Stimulated activated CD4-positive, alpha-beta T cell treated with anti-CD3 and anti-CD28 coated beads, Interleukin-2, amount 100 ng/mL, for 48 hours (primary cell): ENCODE results near the gene VDR.
"Not testable (repeated sequence)": the region's sequence is repeated elsewhere in the genome, so short reads cannot be mapped to it uniquely, and the experiment has no call there.

ENCODE experiments used
- DNase-seq, 2 donors: peaks; one replicate each; pipeline ENCODE4 v3.0.0-alpha.2; 2020

VDR gene

GRCh38 chr12:47809518-47809917 lies 95.3 kb downstream of the VDR start:
- DNase-seq, result not testable (repeated sequence)

GRCh38 chr12:47808574-47809365 lies 96.0 kb downstream of the VDR start:
- DNase-seq, result no peak

GRCh38 chr12:47808050-47808449 lies 96.7 kb downstream of the VDR start:
- peak; percentile 54 to 64 for DNase-seq

- no peak for DNase-seq
These were observed 97.5 kb downstream of the VDR start for GRCh38 chr12:47807338-47807737.

- DNase-seq, result no peak
These were observed 99.4 kb downstream of the VDR start for GRCh38 chr12:47805417-47805816.

GRCh38 chr12:47804171-47804570 lies 100.6 kb downstream of the VDR start:
- DNase-seq, result no peak

GRCh38 chr12:47803191-47803875 lies 101.5 kb downstream of the VDR start:
- DNase-seq, result no peak

- no peak for DNase-seq
These were observed 102.5 kb downstream of the VDR start for GRCh38 chr12:47802312-47802711.

- no peak for DNase-seq
These were observed 102.9 kb downstream of the VDR start for GRCh38 chr12:47801904-47802246.

- DNase-seq, result no peak
These were observed 103.5 kb downstream of the VDR start for GRCh38 chr12:47801170-47801903.

GRCh38 chr12:47800582-47800981 lies 104.2 kb downstream of the VDR start:
- no peak for DNase-seq

- no peak for DNase-seq
These were observed 105.3 kb downstream of the VDR start for GRCh38 chr12:47799357-47799955.

- DNase-seq, result no peak
These were observed 106.3 kb downstream of the VDR start for GRCh38 chr12:47798382-47798948.

GRCh38 chr12:47797441-47797840 lies 107.4 kb downstream of the VDR start:
- no peak for DNase-seq

- no peak for DNase-seq
These were observed 108.9 kb downstream of the VDR start for GRCh38 chr12:47795814-47796411.

- no peak for DNase-seq
These were observed 109.5 kb downstream of the VDR start for GRCh38 chr12:47795121-47795813.

- DNase-seq, result no peak
These were observed 110.1 kb downstream of the VDR start for GRCh38 chr12:47794679-47795078.

- no peak for DNase-seq
These were observed 111.6 kb downstream of the VDR start for GRCh38 chr12:47793015-47793681.

- DNase-seq, result no peak
These were observed 112.9 kb downstream of the VDR start for GRCh38 chr12:47791874-47792273.
